ENCODE measurements around the gene TMEM141. TPM values are rescaled to one million over a fixed set of nuclear protein-coding genes. Genes with fewer than 3 reads are reported as not detected.

TMEM141 gene
- total and polyA plus RNA-seq, 5 donors, result 73.6 to 158 (median 102) TPM

GRCh38 chr9:136821826-136822544 is 30.8 kb downstream of the TMEM141 start:
- H3K27ac ChIP-seq (ENCODE audit: low read length), result no peak overlapping the region
- 54% methylated on average over 42 of the region's 42 CpGs for WGBS
- H3K9me3 ChIP-seq (ENCODE audit: control insufficient read depth, low read length), result no peaks in the 10 kb centered on the region
- intact Hi-C loops (cut with DNase I), result no loop called here
- peaks cover 5% of the 10 kb centered on the region for H3K4me1 ChIP-seq (ENCODE audit: control insufficient read depth, insufficient read depth, low read length)
- no peaks in the 10 kb centered on the region for H3K27me3 ChIP-seq (ENCODE audit: control insufficient read depth, insufficient read depth)
- DNase-seq (peak in 2 of 3 donors; percentile 49 to 52), ATAC-seq (peak in 1 of 2 donors; percentile 3)
- peak overlapping the region; percentile 57 for H3K4me3 ChIP-seq (ENCODE audit: low read length)

DNA sequence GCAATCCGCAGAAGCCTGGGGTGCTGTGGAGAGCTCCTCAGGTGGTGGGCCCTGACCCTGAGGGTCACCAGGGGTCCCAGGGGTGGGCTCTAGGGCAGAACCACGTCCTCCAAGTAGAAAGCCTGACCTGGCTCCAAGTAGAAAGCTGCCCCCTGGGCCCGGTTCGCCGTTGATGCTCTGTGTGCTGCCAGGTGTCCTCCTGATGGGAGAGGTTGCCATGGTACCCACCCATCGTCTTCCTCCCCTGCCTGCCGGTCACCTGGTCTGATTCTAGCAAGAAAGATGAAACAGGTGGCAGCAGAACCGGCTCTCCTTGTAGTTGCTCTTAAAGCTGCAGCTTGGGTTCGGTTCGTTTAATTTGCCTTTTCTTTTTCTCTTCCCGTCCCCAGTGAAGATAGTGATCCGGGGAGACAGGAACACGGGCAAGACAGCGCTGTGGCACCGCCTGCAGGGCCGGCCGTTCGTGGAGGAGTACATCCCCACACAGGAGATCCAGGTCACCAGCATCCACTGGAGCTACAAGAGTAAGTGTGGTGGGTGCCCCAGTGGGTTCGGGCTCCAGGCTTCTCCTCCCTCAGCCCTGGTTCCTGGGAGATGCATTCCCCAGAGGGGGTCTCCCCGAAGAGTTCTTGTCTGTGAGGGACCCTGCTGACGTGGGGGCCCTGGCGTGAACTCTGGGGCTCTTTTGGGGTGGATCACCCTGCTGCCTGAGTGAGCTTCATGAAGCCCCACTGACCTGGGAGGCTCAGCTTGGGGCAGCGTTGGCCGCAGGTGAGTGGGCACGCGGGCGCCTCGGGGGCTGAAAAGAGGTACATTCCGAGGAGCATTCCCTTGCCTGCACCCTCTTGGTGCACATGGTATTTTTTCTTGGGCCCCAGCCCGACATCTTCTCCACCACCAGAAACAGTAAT is 32.2 kb downstream of the TMEM141 start:
- no peaks in the 10 kb centered on the region for H3K27me3 ChIP-seq (ENCODE audit: control insufficient read depth, insufficient read depth)
- intact Hi-C loops (cut with DNase I), result no loop called here
- H3K27ac ChIP-seq (ENCODE audit: low read length), result no peak overlapping the region
- H3K9me3 ChIP-seq (ENCODE audit: control insufficient read depth, low read length), result no peaks in the 10 kb centered on the region
- WGBS, result 89% methylated on average over 30 of the region's 30 CpGs
- peaks cover 5% of the 10 kb centered on the region for H3K4me1 ChIP-seq (ENCODE audit: control insufficient read depth, insufficient read depth, low read length)
- DNase-seq (peak in 2 of 3 donors; percentile 34 to 44), ATAC-seq (no peak)
- no peak overlapping the region for H3K4me3 ChIP-seq (ENCODE audit: low read length)

GRCh38 chr9:136824496-136825225 is 33.5 kb downstream of the TMEM141 start:
- ATAC-seq (no peak), DNase-seq (peak in 1 of 3 donors; percentile 29)
- Histone ChIP-seq H3K27me3 (ENCODE audit: control insufficient read depth, insufficient read depth) (no peaks in the 10 kb centered on the region), H3K9me3 (ENCODE audit: control insufficient read depth, low read length) (no peaks in the 10 kb centered on the region), H3K4me3 (ENCODE audit: low read length) (no peak overlapping the region), H3K27ac (ENCODE audit: low read length) (no peak overlapping the region), H3K4me1 (ENCODE audit: control insufficient read depth, insufficient read depth, low read length) (peaks cover 5% of the 10 kb centered on the region)
- intact Hi-C loops (cut with DNase I), result no loop called here
- 91% methylated on average over 21 of the region's 21 CpGs for WGBS

DNA sequence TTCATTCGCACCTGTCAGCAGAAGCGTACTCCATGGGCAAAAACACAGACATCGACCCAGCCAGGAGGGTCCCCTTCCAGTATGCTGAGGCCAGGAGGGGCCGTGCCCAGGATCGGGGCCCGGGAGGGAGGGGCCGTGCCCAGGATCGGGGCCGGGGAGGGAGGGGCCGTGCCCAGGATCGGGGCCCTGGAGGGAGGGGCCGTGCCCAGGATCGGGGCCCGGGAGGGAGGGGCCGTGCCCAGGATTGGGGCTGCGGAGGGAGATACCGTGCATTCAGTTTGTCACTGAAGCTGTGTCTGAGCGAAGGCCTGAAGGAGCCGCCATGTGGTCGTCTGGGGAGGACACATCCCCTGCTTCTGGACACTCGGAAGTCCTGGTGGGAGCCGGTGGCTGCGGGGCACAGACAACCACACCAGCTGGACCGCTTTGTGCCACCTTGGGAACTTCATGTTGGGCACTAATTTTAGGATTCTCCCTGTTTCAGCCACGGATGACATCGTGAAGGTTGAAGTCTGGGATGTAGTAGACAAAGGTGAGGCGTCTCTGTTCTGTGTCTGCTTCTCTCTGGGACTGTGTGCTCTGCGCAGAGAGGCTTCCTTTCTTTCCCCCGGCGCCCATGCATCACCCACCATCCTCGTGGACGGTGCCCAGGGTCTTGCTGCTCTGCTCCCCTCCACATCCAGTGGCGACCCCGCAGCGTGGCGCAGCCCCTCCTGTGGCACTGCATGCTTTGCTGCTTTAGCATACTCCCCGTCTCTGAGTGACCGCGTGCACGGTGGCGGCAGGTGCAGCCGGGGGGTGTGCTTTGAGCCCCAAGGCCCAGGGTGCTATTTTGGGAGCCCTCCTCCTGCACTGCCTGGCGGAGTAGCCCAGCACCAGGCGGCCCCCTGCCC is 34.4 kb downstream of the TMEM141 start:
- DNase-seq (peak in 2 of 3 donors; percentile 12 to 50), ATAC-seq (no peak)
- Histone ChIP-seq H3K9me3 (ENCODE audit: control insufficient read depth, low read length) (no peaks in the 10 kb centered on the region), H3K27me3 (ENCODE audit: control insufficient read depth, insufficient read depth) (no peaks in the 10 kb centered on the region), H3K27ac (ENCODE audit: low read length) (no peak overlapping the region), H3K4me1 (ENCODE audit: control insufficient read depth, insufficient read depth, low read length) (peaks cover 5% of the 10 kb centered on the region), H3K4me3 (ENCODE audit: low read length) (no peak overlapping the region)
- WGBS, result 91% methylated on average over 44 of the region's 44 CpGs
- intact Hi-C loops (cut with DNase I), result no loop called here

DNA sequence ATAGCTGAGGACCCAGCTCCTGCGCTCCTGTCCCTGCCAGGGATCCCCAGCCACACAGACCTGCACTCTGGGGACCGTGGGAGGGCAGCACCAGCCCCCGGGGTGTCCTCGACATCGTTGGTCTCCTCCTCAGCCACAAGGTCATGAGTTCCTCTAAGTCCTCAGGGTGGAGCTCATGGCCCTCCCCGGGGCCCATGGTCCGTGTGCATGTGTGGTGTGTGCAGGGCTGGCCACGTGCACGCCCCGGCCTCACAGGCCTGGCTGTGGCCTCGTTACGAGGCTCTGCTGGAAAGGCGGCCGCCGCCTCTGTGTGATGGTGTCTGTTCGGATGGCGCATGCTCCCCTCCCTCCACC is 35.0 kb downstream of the TMEM141 start:
- intact Hi-C loops (cut with DNase I), result no loop called here
- ATAC-seq (no peak), DNase-seq (no peak)
- H3K27ac ChIP-seq (ENCODE audit: low read length), result no peak overlapping the region
- WGBS, result 91% methylated on average over 17 of the region's 17 CpGs
- H3K4me1 ChIP-seq (ENCODE audit: control insufficient read depth, insufficient read depth, low read length), result peaks cover under 1% of the 10 kb centered on the region
- no peaks in the 10 kb centered on the region for H3K9me3 ChIP-seq (ENCODE audit: control insufficient read depth, low read length)
- H3K4me3 ChIP-seq (ENCODE audit: low read length), result no peak overlapping the region
- no peaks in the 10 kb centered on the region for H3K27me3 ChIP-seq (ENCODE audit: control insufficient read depth, insufficient read depth)

DNA sequence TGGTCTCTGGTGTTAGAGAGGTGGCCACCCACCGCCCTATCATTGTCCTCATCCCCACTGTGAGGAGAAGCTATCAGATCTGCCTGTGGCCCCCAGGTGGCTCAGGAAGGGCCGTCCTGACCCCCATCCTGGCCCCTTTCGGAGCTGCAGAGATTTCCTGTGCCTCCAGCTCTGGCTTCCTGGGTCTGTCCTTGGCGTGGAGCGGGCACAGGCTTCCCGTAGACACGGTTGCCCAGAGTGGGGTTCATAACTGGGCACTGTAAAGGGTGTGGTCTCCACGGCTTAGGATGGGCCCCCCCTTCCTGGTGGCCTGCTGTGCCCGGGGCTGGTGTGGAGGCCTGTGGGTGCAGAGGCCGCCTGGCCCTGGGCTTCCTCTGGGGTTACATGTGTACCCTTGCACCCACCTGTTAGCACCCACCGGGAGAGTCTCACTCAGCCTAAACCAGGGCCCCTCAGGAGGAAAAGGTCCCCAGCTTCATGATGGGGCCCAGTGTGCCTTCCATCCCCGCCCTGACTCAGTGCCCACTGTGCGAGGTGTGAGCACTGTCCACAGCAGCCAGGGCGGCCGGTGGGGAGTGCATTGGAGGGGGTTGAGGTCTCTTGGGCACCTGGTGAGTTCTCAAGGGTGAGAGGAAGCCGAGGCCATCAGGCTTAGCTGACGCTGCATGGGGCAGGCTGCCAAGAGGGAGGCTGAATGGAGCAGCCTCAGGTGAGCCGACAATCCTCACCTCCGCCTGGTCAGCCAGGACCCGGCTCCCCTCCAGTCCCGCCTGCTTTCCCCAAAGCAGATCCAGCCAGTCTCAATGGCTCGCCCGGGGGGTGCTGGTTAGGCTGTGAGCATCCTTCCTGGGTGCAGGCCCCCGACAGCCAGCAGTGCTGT is 35.8 kb downstream of the TMEM141 start:
- Histone ChIP-seq H3K4me1 (ENCODE audit: control insufficient read depth, insufficient read depth, low read length) (no peaks in the 10 kb centered on the region), H3K27me3 (ENCODE audit: control insufficient read depth, insufficient read depth) (no peaks in the 10 kb centered on the region), H3K4me3 (ENCODE audit: low read length) (no peak overlapping the region), H3K27ac (ENCODE audit: low read length) (no peak overlapping the region), H3K9me3 (ENCODE audit: control insufficient read depth, low read length) (no peaks in the 10 kb centered on the region)
- WGBS, result 90% methylated on average over 24 of the region's 24 CpGs
- DNase-seq (peak in 2 of 3 donors; percentile 47), ATAC-seq (no peak)
- intact Hi-C loops (cut with DNase I), result no loop called here

DNA sequence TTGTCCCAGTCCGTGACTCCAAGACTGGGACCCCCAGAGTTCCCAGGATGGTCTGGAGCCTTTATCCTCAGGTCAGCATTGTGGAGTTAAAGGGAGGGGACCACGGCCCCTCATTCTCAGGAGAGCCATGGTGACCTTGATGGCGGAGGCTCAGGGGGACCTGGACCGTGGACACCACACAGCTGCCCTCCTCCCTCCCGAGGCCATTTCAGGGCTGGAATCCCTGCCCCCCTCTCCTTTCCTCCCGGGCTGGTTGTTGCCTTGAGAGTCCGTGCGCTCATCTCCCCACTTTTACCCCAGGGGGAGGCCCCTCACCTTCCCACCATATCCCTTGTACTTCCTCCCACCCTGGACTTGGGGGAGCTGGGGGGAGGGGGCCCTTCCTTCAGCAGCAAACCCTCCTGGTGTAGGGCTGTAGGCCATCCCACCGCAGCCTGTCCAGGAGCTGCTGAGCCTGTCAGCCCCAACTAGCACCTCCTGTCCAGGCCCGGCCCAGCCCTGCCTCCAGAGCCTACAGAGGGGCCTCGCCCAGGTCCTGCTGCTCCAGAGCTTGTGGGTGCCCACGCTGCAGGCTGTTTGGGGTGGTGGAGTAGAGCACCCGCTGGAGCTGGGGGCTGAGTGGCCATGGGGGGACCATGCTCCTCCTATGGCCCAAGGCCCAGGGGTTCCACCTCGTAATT is 36.8 kb downstream of the TMEM141 start:
- H3K27me3 ChIP-seq (ENCODE audit: control insufficient read depth, insufficient read depth), result no peaks in the 10 kb centered on the region
- DNase-seq (peak in 2 of 3 donors; percentile 33 to 43), ATAC-seq (no peak)
- H3K4me1 ChIP-seq (ENCODE audit: control insufficient read depth, insufficient read depth, low read length), result no peaks in the 10 kb centered on the region
- no peak overlapping the region for H3K27ac ChIP-seq (ENCODE audit: low read length)
- intact Hi-C loops (cut with DNase I), result no loop called here
- no peak overlapping the region for H3K4me3 ChIP-seq (ENCODE audit: low read length)
- WGBS, result 93% methylated on average over 14 of the region's 14 CpGs
- no peaks in the 10 kb centered on the region for H3K9me3 ChIP-seq (ENCODE audit: control insufficient read depth, low read length)

GRCh38 chr9:136828474-136829140 is 37.5 kb downstream of the TMEM141 start:
- H3K9me3 ChIP-seq (ENCODE audit: control insufficient read depth, low read length), result no peaks in the 10 kb centered on the region

DNA sequence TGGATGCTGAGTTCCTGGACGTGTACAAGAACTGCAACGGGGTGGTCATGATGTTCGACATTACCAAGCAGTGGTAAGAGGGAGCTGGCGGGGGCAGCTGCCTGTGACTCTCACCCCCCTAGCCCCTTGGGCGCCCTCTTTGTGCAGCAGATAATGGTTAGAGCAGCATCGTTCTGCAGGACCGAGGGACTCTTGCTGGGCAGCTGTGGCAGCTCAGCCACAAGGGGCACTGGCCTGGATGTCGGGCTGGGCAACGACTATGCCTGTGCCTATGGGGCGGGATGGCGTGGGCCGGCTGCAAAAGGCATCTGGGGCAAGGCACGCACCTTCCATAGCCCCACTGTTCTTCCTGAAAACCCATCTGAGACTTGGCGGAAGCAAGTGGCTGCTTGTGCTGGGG is 38.3 kb downstream of the TMEM141 start:
- intact Hi-C loops (cut with DNase I), result no loop called here

More at GRCh38 chr9:136828474-136829140, 37.5 kb downstream of the TMEM141 start:
- Histone ChIP-seq H3K4me1 (ENCODE audit: control insufficient read depth, insufficient read depth, low read length) (no peaks in the 10 kb centered on the region), H3K27ac (ENCODE audit: low read length) (no peak overlapping the region), H3K27me3 (ENCODE audit: control insufficient read depth, insufficient read depth) (no peaks in the 10 kb centered on the region), H3K4me3 (ENCODE audit: low read length) (no peak overlapping the region)
- ATAC-seq, result no peak
- 94% methylated on average over 31 of the region's 31 CpGs for WGBS
- peak in 2 of 3 donors; percentile 26 to 38 for DNase-seq
- intact Hi-C loops (cut with DNase I), result no loop called here

More for the DNA sequence above, 38.3 kb downstream of the TMEM141 start:
- Histone ChIP-seq H3K4me3 (ENCODE audit: low read length) (no peak overlapping the region), H3K27ac (ENCODE audit: low read length) (no peak overlapping the region), H3K27me3 (ENCODE audit: control insufficient read depth, insufficient read depth) (no peaks in the 10 kb centered on the region), H3K4me1 (ENCODE audit: control insufficient read depth, insufficient read depth, low read length) (no peaks in the 10 kb centered on the region), H3K9me3 (ENCODE audit: control insufficient read depth, low read length) (no peaks in the 10 kb centered on the region)
- WGBS, result 86% methylated on average over 14 of the region's 14 CpGs
- DNase-seq, result peak in 2 of 3 donors; percentile 13 to 27
- no peak for ATAC-seq
